Subcutaneous abdominal adipose tissue (tissue), 5 donors: ENCODE results near the gene BMP8A.

Source experiments
- H3K27ac ChIP-seq: one replicate; pipeline ENCODE4 v1.7.0; 2013; ENCODE audit warnings: low read depth, mild to moderate bottlenecking, inconsistent platforms, low read length, moderate library complexity
- H3K27me3 ChIP-seq, 5 donors: one replicate each; pipeline ENCODE4 v1.7.0; 2013; ENCODE audit warnings: low read length in 5 of 5, inconsistent platforms in 1 of 5; ENCODE audit not compliant: control insufficient read depth in 5 of 5, insufficient read depth in 4 of 5
- H3K36me3 ChIP-seq, 5 donors: one replicate each; pipeline ENCODE4 v1.7.0; 2013; ENCODE audit warnings: low read length in 5 of 5; ENCODE audit not compliant: control insufficient read depth in 5 of 5, insufficient read depth in 5 of 5
- H3K4me1 ChIP-seq, 5 donors: one replicate each; pipeline ENCODE4 v1.7.0; 2013; ENCODE audit warnings: low read length in 5 of 5, mild to moderate bottlenecking in 3 of 5, moderate library complexity in 1 of 5; ENCODE audit not compliant: control insufficient read depth in 5 of 5, insufficient read depth in 5 of 5
- H3K4me3 ChIP-seq, 5 donors: one replicate each; pipeline ENCODE4 v1.7.0; 2013; ENCODE audit warnings: low read length in 5 of 5, low read depth in 1 of 5
- H3K9ac ChIP-seq, 5 donors: one replicate each; pipeline ENCODE4 v1.7.0; 2013; ENCODE audit warnings: low read length in 5 of 5, mild to moderate bottlenecking in 4 of 5, moderate library complexity in 3 of 5
- H3K9me3 ChIP-seq, 5 donors: one replicate each; pipeline ENCODE4 v1.7.0; 2013; ENCODE audit warnings: low read length in 5 of 5; ENCODE audit not compliant: control insufficient read depth in 5 of 5
- donor health status: healthy.
- donor health status: healthy.
- donor health status: healthy.
- donor health status: healthy.
- donor health status: healthy.

Gene BMP8A

DNA sequence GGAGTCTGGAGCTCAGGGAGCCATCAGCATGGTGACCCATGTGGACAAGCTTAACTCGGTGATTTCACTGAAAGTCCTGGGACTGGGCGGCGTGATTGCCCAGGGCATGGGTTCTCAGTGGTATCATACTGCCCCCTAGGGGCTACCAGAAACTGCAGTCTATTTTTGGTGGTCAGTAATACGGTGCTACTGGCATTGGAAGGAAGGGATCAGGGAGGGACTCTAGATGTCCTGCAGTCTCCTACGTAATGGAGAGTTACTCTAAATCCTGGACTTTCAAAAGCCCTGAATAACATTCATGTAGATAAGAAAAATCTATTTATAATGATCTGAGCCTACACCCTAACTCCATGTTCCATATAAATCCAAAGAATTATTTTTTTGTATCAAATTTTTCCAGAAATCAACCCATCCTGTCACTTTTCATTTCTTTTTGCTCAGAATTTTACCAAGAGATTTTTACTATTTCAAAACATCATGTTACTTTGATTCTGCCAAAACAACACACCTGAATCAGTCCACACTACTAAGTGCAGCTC lies 47.9 kb downstream of the BMP8A start:
- Histone ChIP-seq H3K27ac (no peak overlapping the region), H3K27me3 (no peaks in the 10 kb centered on the region), H3K36me3 (peaks cover 4 to 28% (median 11%) of the 10 kb centered on the region in 5 donors), H3K4me1 (peaks cover 0 to 9% (median 0%) of the 10 kb centered on the region in 5 donors), H3K9me3 (no peaks in the 10 kb centered on the region), H3K9ac (no peak overlapping the region), H3K4me3 (no peak overlapping the region)

DNA sequence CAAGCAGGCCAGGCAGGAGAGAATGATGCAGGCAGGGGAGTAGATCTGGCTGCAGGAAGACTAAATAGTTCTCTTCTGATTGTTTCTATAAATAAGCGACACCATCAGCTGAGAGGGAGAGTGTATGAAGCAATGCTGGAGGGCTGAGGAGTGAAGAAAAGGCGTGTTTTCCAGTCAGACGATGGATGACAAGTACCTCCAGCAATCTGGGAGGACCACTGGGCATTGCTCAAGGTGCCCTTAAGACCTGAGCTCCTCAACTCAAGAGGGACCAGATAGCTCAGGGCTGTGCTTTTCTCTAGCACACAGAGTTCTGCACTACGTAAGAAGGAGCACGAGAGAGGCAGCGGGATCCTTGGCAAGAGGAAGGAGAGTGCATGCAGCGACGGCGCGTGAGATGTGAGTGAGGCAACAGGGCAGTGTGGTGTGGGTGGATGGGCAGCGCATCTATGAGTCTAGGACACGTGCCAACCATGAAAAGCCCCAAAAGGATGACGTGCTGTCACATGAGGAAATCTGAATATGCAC lies 49.1 kb downstream of the BMP8A start:
- no peak overlapping the region for H3K27ac ChIP-seq

DNA sequence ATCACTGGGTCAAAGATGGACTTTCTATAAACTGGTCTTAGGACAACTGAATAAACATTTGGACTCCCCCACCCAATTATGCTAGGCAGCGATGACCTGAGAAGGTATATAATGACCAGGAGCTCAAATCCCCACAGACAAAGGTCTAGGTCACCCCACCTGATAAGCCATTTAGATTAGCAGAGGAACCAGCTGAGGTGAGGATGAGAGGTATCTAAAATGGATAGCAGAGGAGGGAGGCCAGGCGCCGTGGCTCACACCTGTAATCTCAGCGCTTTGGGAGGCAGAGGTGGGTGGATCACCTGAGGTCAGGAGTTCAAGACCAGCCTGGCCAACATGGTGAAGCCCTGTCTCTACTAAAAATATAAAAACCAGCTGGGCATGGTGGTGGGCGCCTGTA lies 51.5 kb downstream of the BMP8A start:
- no peaks in the 10 kb centered on the region for H3K27me3 ChIP-seq
- no peak overlapping the region for H3K9ac ChIP-seq
- peaks cover 0 to 9% (median 0%) of the 10 kb centered on the region in 5 donors for H3K4me1 ChIP-seq
- H3K9me3 ChIP-seq, result no peaks in the 10 kb centered on the region
- no peak overlapping the region for H3K27ac ChIP-seq
- H3K4me3 ChIP-seq, result no peak overlapping the region
- H3K36me3 ChIP-seq, result peaks cover 1 to 44% (median 29%) of the 10 kb centered on the region in 5 donors

More for the DNA sequence above, 49.1 kb downstream of the BMP8A start:
- H3K36me3 ChIP-seq, result peaks cover 4 to 31% (median 13%) of the 10 kb centered on the region in 5 donors
- H3K4me3 ChIP-seq, result no peak overlapping the region
- no peaks in the 10 kb centered on the region for H3K27me3 ChIP-seq
- no peak overlapping the region for H3K9ac ChIP-seq
- peaks cover 0 to 9% (median 0%) of the 10 kb centered on the region in 5 donors for H3K4me1 ChIP-seq
- no peaks in the 10 kb centered on the region for H3K9me3 ChIP-seq

- Histone ChIP-seq H3K9ac (no peak overlapping the region), H3K36me3 (peaks cover 8 to 58% (median 34%) of the 10 kb centered on the region in 5 donors)
Observed at GRCh38 chr1:39544327-39544726, 52.9 kb downstream of the BMP8A start.

DNA sequence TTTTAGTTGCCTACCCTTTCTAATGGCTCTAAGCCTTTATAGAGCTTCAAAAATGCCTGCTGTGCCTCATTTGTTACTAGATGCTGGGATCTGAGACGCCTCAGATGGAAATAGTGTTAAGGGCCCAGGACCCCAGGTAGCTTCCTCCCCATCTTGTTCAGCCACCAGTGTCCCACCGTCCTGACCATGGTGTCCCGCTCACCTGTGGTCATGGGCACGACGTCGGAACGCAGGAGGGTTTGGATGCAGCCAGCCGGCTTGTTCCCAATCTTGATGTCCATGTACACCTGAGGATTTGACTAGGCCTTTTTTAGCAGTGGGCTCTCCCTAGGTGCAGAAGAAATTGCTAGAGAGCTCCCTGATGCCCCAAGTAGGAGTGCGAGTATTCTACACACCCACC lies 54.1 kb downstream of the BMP8A start:
- no peaks in the 10 kb centered on the region for H3K27me3 ChIP-seq
- no peak overlapping the region for H3K9ac ChIP-seq
- peaks cover 8 to 59% (median 30%) of the 10 kb centered on the region in 5 donors for H3K36me3 ChIP-seq
- H3K9me3 ChIP-seq, result no peaks in the 10 kb centered on the region
- H3K4me3 ChIP-seq, result no peak overlapping the region
- H3K27ac ChIP-seq, result no peak overlapping the region
- peaks cover 0 to under 1% (median 0%) of the 10 kb centered on the region in 5 donors for H3K4me1 ChIP-seq

More at GRCh38 chr1:39544327-39544726, 52.9 kb downstream of the BMP8A start:
- H3K4me3 ChIP-seq, result no peak overlapping the region
- no peaks in the 10 kb centered on the region for H3K27me3 ChIP-seq
- H3K4me1 ChIP-seq, result peaks cover 0 to 9% (median 0%) of the 10 kb centered on the region in 5 donors
- no peaks in the 10 kb centered on the region for H3K9me3 ChIP-seq
- H3K27ac ChIP-seq, result no peak overlapping the region

- Histone ChIP-seq H3K9me3 (no peaks in the 10 kb centered on the region), H3K27ac (no peak overlapping the region), H3K27me3 (no peaks in the 10 kb centered on the region), H3K4me3 (no peak overlapping the region), H3K4me1 (peaks cover 0 to 6% (median 4%) of the 10 kb centered on the region in 5 donors), H3K36me3 (peaks cover 3 to 25% (median 10%) of the 10 kb centered on the region in 5 donors), H3K9ac (no peak overlapping the region)
Observed at GRCh38 chr1:39554277-39554676, 62.8 kb downstream of the BMP8A start.

DNA sequence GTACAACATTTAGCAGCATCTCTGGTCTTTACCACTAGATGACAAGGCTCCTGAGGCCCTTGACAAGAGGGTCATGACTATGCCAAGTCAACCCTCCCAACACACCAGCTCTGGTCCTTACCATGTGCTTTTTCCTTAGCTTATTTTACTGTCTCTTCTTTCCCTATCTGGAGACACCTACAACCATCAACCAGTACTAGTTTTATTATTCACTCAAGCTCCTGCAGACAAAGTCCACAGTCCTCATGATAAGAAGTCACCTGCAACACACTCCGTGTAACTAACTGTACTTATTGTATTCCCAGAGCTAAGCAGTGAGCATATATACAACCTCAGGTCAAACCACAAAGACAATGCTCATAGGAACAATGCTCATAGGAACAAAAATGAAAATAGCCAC lies 69.8 kb downstream of the BMP8A start:
- H3K36me3 ChIP-seq, result peaks cover 29 to 68% (median 62%) of the 10 kb centered on the region in 5 donors
- H3K9me3 ChIP-seq, result no peaks in the 10 kb centered on the region
- no peak overlapping the region for H3K27ac ChIP-seq
- no peak overlapping the region for H3K9ac ChIP-seq
- H3K27me3 ChIP-seq, result no peaks in the 10 kb centered on the region
- peaks cover 0 to 6% (median 4%) of the 10 kb centered on the region in 5 donors for H3K4me1 ChIP-seq
- H3K4me3 ChIP-seq, result no peak overlapping the region

GRCh38 chr1:39562886-39563285 lies 71.5 kb downstream of the BMP8A start:
- peaks cover 38 to 83% (median 77%) of the 10 kb centered on the region in 5 donors for H3K36me3 ChIP-seq
- H3K27me3 ChIP-seq, result no peaks in the 10 kb centered on the region

GRCh38 chr1:39563669-39564068 lies 72.2 kb downstream of the BMP8A start:
- Histone ChIP-seq H3K36me3 (peaks cover 42 to 91% (median 83%) of the 10 kb centered on the region in 5 donors), H3K9ac (no peak overlapping the region), H3K27ac (no peak overlapping the region), H3K4me3 (no peak overlapping the region), H3K9me3 (no peaks in the 10 kb centered on the region), H3K4me1 (peaks cover 0 to 3% (median 3%) of the 10 kb centered on the region in 5 donors), H3K27me3 (no peaks in the 10 kb centered on the region)

More at GRCh38 chr1:39562886-39563285, 71.5 kb downstream of the BMP8A start:
- Histone ChIP-seq H3K4me1 (peaks cover 0 to 6% (median 4%) of the 10 kb centered on the region in 5 donors), H3K9me3 (no peaks in the 10 kb centered on the region), H3K27ac (no peak overlapping the region), H3K9ac (no peak overlapping the region), H3K4me3 (no peak overlapping the region)

GRCh38 chr1:39564340-39564739 lies 72.9 kb downstream of the BMP8A start:
- no peaks in the 10 kb centered on the region for H3K27me3 ChIP-seq
- H3K4me3 ChIP-seq, result no peak overlapping the region
- no peak overlapping the region for H3K27ac ChIP-seq
- H3K36me3 ChIP-seq, result peaks cover 48 to 94% (median 87%) of the 10 kb centered on the region in 5 donors
- no peak overlapping the region for H3K9ac ChIP-seq
- H3K9me3 ChIP-seq, result no peaks in the 10 kb centered on the region
- H3K4me1 ChIP-seq, result no peaks in the 10 kb centered on the region
